ENCODE measurements around the gene HADHB.
A peak's percentile ranks its signal among the peaks of the same experiment; 100 is the strongest.

HADHB gene

GRCh38 chr2:26244309-26245230, at the start of gene HADHB, which contains the start of gene HADHA:
HADHB (plus strand) TSS chr2:26244939; CDS start chr2:26254255, 9,316 bp downstream.
HADHA (minus strand) TSS chr2:26244632; CDS start chr2:26244596, 36 bp downstream.
- H3K27ac ChIP-seq, result peak within 1 kb of the TSS; percentile 90

GRCh38 chr2:26195040-26195984, 49.4 kb upstream of the HADHB start:
- H3K27ac ChIP-seq, result no peak overlapping the region
- no peak for TF ChIP-seq CTCF (conservative IDR thresholded peaks at IDR 0.05)
- no peak for TF ChIP-seq ZFX (IDR thresholded peaks at IDR 0.05)

More at GRCh38 chr2:26244309-26245230, at the start of gene HADHB, which contains the start of gene HADHA:
- TF ChIP-seq ZFX (IDR thresholded peaks at IDR 0.05) (no peak), CTCF (conservative IDR thresholded peaks at IDR 0.05) (peak; percentile 24)

GRCh38 chr2:26196683-26197418, 47.9 kb upstream of the HADHB start:
- H3K27ac ChIP-seq, result no peak overlapping the region
- TF ChIP-seq CTCF (conservative IDR thresholded peaks at IDR 0.05) (no peak), ZFX (IDR thresholded peaks at IDR 0.05) (no peak)

- TF ChIP-seq CTCF (conservative IDR thresholded peaks at IDR 0.05), result no peak
- no peak overlapping the region for H3K27ac ChIP-seq
These were observed 47.2 kb upstream of the HADHB start for GRCh38 chr2:26197516-26197915.

- TF ChIP-seq CTCF (conservative IDR thresholded peaks at IDR 0.05) (no peak), ZFX (IDR thresholded peaks at IDR 0.05) (no peak)
- no peak overlapping the region for H3K27ac ChIP-seq
These were observed 41.7 kb upstream of the HADHB start for GRCh38 chr2:26202981-26203490.

GRCh38 chr2:26203906-26204305, 40.8 kb upstream of the HADHB start:
- H3K27ac ChIP-seq, result no peak overlapping the region
- TF ChIP-seq ZFX (IDR thresholded peaks at IDR 0.05) (no peak), CTCF (conservative IDR thresholded peaks at IDR 0.05) (no peak)
